ENCODE results near the gene CDKN2AIPNL. TPM values are rescaled to one million over a fixed set of nuclear protein-coding genes. Genes with fewer than 3 reads are reported as not detected.

The CDKN2AIPNL gene
- total and polyA plus RNA-seq, 2 of the 13 experiments (the other 11 are each of a cell fraction or from before 2014, with no cell fraction given): 17.4 to 46.5 TPM

DNA sequence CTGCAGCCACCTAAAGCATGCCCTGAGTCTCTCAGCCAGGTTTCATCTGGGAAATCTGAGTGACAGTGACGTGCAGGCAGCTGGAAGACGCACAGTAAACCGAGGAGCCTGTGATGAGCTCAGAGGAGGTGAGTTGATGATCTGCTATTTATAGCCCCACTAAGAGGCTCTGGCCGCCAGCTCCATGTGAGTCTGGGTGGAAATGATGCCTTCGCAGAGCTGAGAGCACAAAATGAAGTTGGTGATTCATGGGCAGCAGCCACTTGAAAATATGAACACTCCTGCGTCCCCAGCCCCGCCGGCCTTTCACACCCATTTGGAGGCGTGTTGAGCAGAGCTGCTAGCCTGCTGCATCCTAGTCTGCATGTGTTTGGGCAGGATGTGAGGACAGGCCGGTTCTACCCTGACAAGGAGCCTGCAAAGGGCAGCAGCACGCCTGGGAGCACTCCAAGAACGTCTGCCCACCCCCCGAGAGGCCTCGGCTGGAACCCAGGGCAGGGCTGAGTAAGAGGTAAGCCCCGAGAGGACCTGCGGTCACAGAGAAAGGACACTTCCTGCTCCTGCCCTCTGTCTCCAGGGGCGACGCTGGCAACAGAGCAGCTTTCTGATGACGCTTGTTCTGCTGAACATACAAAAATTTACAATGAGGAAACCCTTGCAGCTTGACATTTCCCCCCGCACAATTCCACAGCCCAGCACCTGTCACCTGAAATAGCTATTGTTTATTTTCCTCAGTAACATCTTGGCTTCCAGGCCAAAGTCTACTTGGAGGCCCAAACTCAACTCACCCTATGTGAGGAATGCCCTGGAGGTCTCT is 25.1 kb upstream of the CDKN2AIPNL start (continued):
- TF ChIP-seq KDM5A (IDR thresholded peaks at IDR 0.05; ENCODE audit: borderline replicate concordance, low read length): no peak
- TF ChIP-seq ZNF549 (CRISPR knock-in tag; IDR thresholded peaks at IDR 0.05): no peak
- no peak for TF ChIP-seq ZNF484 (CRISPR knock-in tag; IDR thresholded peaks at IDR 0.05; ENCODE audit: borderline replicate concordance, low read depth)
- TF ChIP-seq MEIS1 (CRISPR knock-in tag; IDR thresholded peaks at IDR 0.05; ENCODE audit: borderline replicate concordance): no peak
- no peak for TF ChIP-seq HNRNPLL (IDR thresholded peaks at IDR 0.05; ENCODE audit: low read depth, low read length, poor library complexity, severe bottlenecking)
- TF ChIP-seq ZBTB20 (CRISPR knock-in tag; IDR thresholded peaks at IDR 0.05; ENCODE audit: borderline replicate concordance, low read depth): no peak
- TF ChIP-seq MAFG (CRISPR knock-in tag; IDR thresholded peaks at IDR 0.05): peak; percentile 36; the same call in 1 of the 2 replicates
- no peak for TF ChIP-seq TCF7L2 (IDR thresholded peaks at IDR 0.05; ENCODE audit: low read depth, low read length)
- TF ChIP-seq EEA1 (CRISPR knock-in tag; IDR thresholded peaks at IDR 0.05; ENCODE audit: borderline replicate concordance): no peak
- TF ChIP-seq, protein P1, sequence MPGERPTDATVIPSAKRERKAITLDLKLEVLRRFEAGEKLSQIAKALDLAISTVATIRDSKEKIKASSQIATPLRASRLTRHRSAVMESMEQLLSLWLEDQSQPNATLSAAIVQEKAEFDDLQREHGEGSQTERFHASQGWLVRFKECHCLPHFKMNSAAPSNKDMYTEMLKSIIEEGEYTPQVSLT (CRISPR knock-in tag; IDR thresholded peaks at IDR 0.05; ENCODE audit: borderline replicate concordance, low read depth): no peak
- TF ChIP-seq, protein P2, sequence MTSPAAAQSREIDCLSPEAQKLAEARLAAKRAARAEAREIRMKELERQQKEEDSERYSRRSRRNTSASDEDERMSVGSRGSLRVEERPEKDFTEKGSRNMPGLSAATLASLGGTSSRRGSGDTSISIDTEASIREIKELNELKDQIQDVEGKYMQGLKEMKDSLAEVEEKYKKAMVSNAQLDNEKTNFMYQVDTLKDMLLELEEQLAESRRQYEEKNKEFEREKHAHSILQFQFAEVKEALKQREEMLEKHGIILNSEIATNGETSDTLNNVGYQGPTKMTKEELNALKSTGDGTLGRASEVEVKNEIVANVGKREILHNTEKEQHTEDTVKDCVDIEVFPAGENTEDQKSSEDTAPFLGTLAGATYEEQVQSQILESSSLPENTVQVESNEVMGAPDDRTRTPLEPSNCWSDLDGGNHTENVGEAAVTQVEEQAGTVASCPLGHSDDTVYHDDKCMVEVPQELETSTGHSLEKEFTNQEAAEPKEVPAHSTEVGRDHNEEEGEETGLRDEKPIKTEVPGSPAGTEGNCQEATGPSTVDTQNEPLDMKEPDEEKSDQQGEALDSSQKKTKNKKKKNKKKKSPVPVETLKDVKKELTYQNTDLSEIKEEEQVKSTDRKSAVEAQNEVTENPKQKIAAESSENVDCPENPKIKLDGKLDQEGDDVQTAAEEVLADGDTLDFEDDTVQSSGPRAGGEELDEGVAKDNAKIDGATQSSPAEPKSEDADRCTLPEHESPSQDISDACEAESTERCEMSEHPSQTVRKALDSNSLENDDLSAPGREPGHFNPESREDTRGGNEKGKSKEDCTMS (CRISPR knock-in tag; conservative IDR thresholded peaks at IDR 0.05): no peak
- no peak for TF ChIP-seq TGIF2 (CRISPR knock-in tag; IDR thresholded peaks at IDR 0.05)
- TF ChIP-seq CCAR2 (optimal IDR thresholded peaks at IDR 0.05; ENCODE audit: low read depth, low read length): no peak
- no peak for TF ChIP-seq ZNF883 (CRISPR knock-in tag; IDR thresholded peaks at IDR 0.05; ENCODE audit: not compliant biosample characterization)
- no peak for TF ChIP-seq KDM6A (CRISPR knock-in tag; IDR thresholded peaks at IDR 0.05; ENCODE audit: low read depth)
- TF ChIP-seq ZNF674 (CRISPR knock-in tag; IDR thresholded peaks at IDR 0.05; ENCODE audit: low read depth): no peak
- no peak for TF ChIP-seq ZKSCAN5 (CRISPR knock-in tag; IDR thresholded peaks at IDR 0.05)
- TF ChIP-seq FOXK1 (CRISPR knock-in tag; IDR thresholded peaks at IDR 0.05; ENCODE audit: borderline replicate concordance, low read depth): no peak
- no peak for TF ChIP-seq HMG20A (CRISPR knock-in tag; IDR thresholded peaks at IDR 0.05; ENCODE audit: borderline replicate concordance)
- TF ChIP-seq HES4 (CRISPR knock-in tag; IDR thresholded peaks at IDR 0.05; ENCODE audit: borderline replicate concordance): no peak
- peak; percentile 41; the same call in 1 of the 2 replicates for TF ChIP-seq ZNF501 (CRISPR knock-in tag; IDR thresholded peaks at IDR 0.05)
- TF ChIP-seq KMT2B (CRISPR knock-in tag; IDR thresholded peaks at IDR 0.05): no peak
- no peak for TF ChIP-seq TBL1XR1 (IDR thresholded peaks at IDR 0.05; ENCODE audit: borderline replicate concordance, low read length, partially characterized antibody)
- TF ChIP-seq, protein P3, sequence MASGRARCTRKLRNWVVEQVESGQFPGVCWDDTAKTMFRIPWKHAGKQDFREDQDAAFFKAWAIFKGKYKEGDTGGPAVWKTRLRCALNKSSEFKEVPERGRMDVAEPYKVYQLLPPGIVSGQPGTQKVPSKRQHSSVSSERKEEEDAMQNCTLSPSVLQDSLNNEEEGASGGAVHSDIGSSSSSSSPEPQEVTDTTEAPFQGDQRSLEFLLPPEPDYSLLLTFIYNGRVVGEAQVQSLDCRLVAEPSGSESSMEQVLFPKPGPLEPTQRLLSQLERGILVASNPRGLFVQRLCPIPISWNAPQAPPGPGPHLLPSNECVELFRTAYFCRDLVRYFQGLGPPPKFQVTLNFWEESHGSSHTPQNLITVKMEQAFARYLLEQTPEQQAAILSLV (CRISPR knock-in tag; IDR thresholded peaks at IDR 0.05; ENCODE audit: borderline replicate concordance): no peak
- TF ChIP-seq, protein P4, sequence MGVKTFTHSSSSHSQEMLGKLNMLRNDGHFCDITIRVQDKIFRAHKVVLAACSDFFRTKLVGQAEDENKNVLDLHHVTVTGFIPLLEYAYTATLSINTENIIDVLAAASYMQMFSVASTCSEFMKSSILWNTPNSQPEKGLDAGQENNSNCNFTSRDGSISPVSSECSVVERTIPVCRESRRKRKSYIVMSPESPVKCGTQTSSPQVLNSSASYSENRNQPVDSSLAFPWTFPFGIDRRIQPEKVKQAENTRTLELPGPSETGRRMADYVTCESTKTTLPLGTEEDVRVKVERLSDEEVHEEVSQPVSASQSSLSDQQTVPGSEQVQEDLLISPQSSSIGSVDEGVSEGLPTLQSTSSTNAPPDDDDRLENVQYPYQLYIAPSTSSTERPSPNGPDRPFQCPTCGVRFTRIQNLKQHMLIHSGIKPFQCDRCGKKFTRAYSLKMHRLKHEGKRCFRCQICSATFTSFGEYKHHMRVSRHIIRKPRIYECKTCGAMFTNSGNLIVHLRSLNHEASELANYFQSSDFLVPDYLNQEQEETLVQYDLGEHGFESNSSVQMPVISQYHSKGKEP (CRISPR knock-in tag; IDR thresholded peaks at IDR 0.05): no peak

All from HepG2 (cell line).